ENCODE measurements around the gene DEUP1.

Gene DEUP1

GRCh38 chr11:93350835-93351234, 20.3 kb downstream of the DEUP1 start:
- DNase-seq (ENCODE audit: low read depth), result no peak
- no peak for TF ChIP-seq CTCF (conservative IDR thresholded peaks at IDR 0.05; ENCODE audit: low read depth, low read length)
- H3K4me3 ChIP-seq (ENCODE audit: low read length), result no peak overlapping the region

- DNase-seq (ENCODE audit: low read depth), result no peak
- no peak for TF ChIP-seq CTCF (conservative IDR thresholded peaks at IDR 0.05; ENCODE audit: low read depth, low read length)
- no peak overlapping the region for H3K4me3 ChIP-seq (ENCODE audit: low read length)
These were observed 28.9 kb downstream of the DEUP1 start for GRCh38 chr11:93359396-93359795.

- TF ChIP-seq CTCF (conservative IDR thresholded peaks at IDR 0.05; ENCODE audit: low read depth, low read length), result no peak
These were observed 30.9 kb downstream of the DEUP1 start for GRCh38 chr11:93361435-93361834.

GRCh38 chr11:93368022-93368421, 37.5 kb downstream of the DEUP1 start:
- no peak for DNase-seq (ENCODE audit: low read depth)
- no peak for TF ChIP-seq CTCF (conservative IDR thresholded peaks at IDR 0.05; ENCODE audit: low read depth, low read length)
- H3K4me3 ChIP-seq (ENCODE audit: low read length), result no peak overlapping the region

More at GRCh38 chr11:93361435-93361834, 30.9 kb downstream of the DEUP1 start:
- H3K4me3 ChIP-seq (ENCODE audit: low read length), result no peak overlapping the region
- DNase-seq (ENCODE audit: low read depth), result no peak

- no peak for TF ChIP-seq CTCF (conservative IDR thresholded peaks at IDR 0.05; ENCODE audit: low read depth, low read length)
- peak; percentile 20 for DNase-seq (ENCODE audit: low read depth)
- no peak overlapping the region for H3K4me3 ChIP-seq (ENCODE audit: low read length)
These were observed 39.7 kb downstream of the DEUP1 start for GRCh38 chr11:93370260-93370659.

GRCh38 chr11:93389737-93390136, 59.2 kb downstream of the DEUP1 start:
- no peak for TF ChIP-seq CTCF (conservative IDR thresholded peaks at IDR 0.05; ENCODE audit: low read depth, low read length)
- no peak overlapping the region for H3K4me3 ChIP-seq (ENCODE audit: low read length)
- DNase-seq (ENCODE audit: low read depth), result no peak

GRCh38 chr11:93392867-93393266, 62.3 kb downstream of the DEUP1 start:
- no peak for DNase-seq (ENCODE audit: low read depth)
- no peak overlapping the region for H3K4me3 ChIP-seq (ENCODE audit: low read length)
- TF ChIP-seq CTCF (conservative IDR thresholded peaks at IDR 0.05; ENCODE audit: low read depth, low read length), result no peak
